Measurements from ENCODE around the gene TXK.

GRCh38 chr4:48047421-48047844, 86.6 kb downstream of the TXK start:
- TF ChIP-seq CTCF (conservative IDR thresholded peaks at IDR 0.05; ENCODE audit: low read length) (no peak), EZH2phosphoT487 (IDR thresholded peaks at IDR 0.05; ENCODE audit: borderline replicate concordance) (no peak)
